Measurements from ENCODE around the gene CYP3A7. TPM values are rescaled to one million over a fixed set of nuclear protein-coding genes. Genes with fewer than 3 reads are reported as not detected.
A peak's percentile ranks its signal among the peaks of the same experiment; 100 is the strongest.

CYP3A7 gene
- polyA plus RNA-seq, 3 donors, result not detected

DNA sequence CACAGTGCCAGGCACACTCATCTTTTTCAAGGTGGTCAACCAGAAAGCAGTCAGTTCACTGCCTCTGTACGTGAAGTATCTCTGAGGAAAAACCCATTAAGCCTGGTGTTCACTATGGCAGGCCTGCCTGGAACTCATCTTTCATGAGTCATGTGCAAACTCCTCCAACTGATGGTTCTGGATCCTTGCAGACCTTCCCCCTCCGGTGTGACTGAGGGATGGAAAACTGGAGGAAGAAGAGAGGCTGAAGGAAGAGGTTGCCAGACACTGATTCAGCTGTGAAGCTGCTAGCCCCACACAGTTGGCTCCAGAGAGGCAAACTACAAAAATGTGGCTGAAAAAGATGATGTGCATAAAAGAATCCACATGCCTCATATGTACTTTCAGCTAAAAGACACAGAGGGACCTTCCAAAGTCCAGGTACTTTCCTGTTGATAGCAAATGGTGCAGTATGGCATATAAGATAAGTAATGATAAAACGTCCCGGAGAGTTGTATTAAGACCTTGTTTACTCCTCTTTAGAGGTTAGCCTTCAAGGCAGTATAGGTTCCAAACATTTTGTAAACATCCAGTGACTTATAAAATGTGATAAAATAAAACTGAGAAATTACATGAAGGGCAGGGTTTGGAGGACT, 57.9 kb downstream of the CYP3A7 start:
- no peak overlapping the region for H3K27ac Mint-ChIP-seq
- no peak for DNase-seq
- Histone ChIP-seq H3K4me2 (replicated peaks; ENCODE audit: extremely low read depth, low read length, poor library complexity, severe bottlenecking) (no peak overlapping the region), H3K9me3 (replicated peaks in 1 of 2; ENCODE audit: control insufficient read depth in 1 of 2, insufficient read depth in 1 of 2, low read length in 2 of 2) (peaks cover 0 to 3% of the 10 kb centered on the region in 2 donors), H3K79me2 (ENCODE audit: insufficient read depth, low read length) (no peaks in the 10 kb centered on the region), H2AFZ (ENCODE audit: insufficient read depth, low read depth, low read length, poor library complexity, severe bottlenecking) (no peak overlapping the region), H3K36me3 (replicated peaks in 1 of 2; ENCODE audit: control insufficient read depth in 1 of 2, insufficient read depth in 2 of 2, low read length in 2 of 2) (no peaks in the 10 kb centered on the region), H3K9ac (ENCODE audit: insufficient read depth, low read length, poor library complexity, severe bottlenecking) (no peak overlapping the region), H3K4me3 (replicated peaks in 1 of 3; ENCODE audit: low read depth in 2 of 3, low read length in 3 of 3) (no peak overlapping the region), H3K27ac (ENCODE audit: low read depth in 1 of 2, low read length in 2 of 2) (no peak overlapping the region), H4K20me1 (ENCODE audit: insufficient read depth, low read length) (no peaks in the 10 kb centered on the region), H3K4me1 (ENCODE audit: control insufficient read depth in 1 of 2, insufficient read depth in 2 of 2, low read length in 2 of 2) (peaks cover 6% of the 10 kb centered on the region in 2 donors), H3K27me3 (ENCODE audit: control insufficient read depth in 2 of 2, insufficient read depth in 2 of 2, low read length in 2 of 2) (no peaks in the 10 kb centered on the region)
- peaks cover 15% of the 10 kb centered on the region for H3K4me1 Mint-ChIP-seq
- TF ChIP-seq, protein P1, sequence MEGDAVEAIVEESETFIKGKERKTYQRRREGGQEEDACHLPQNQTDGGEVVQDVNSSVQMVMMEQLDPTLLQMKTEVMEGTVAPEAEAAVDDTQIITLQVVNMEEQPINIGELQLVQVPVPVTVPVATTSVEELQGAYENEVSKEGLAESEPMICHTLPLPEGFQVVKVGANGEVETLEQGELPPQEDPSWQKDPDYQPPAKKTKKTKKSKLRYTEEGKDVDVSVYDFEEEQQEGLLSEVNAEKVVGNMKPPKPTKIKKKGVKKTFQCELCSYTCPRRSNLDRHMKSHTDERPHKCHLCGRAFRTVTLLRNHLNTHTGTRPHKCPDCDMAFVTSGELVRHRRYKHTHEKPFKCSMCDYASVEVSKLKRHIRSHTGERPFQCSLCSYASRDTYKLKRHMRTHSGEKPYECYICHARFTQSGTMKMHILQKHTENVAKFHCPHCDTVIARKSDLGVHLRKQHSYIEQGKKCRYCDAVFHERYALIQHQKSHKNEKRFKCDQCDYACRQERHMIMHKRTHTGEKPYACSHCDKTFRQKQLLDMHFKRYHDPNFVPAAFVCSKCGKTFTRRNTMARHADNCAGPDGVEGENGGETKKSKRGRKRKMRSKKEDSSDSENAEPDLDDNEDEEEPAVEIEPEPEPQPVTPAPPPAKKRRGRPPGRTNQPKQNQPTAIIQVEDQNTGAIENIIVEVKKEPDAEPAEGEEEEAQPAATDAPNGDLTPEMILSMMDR (IDR thresholded peaks at IDR 0.05), result no peak
- H3K4me3 Mint-ChIP-seq, result no peak overlapping the region
- H3K27me3 Mint-ChIP-seq (ENCODE audit: low read depth in 3 of 3), result peaks cover 0 to 4% (median 2%) of the 10 kb centered on the region in 3 donors
- H3K9me3 Mint-ChIP-seq, result peaks cover 0 to 8% (median 2%) of the 10 kb centered on the region in 7 donors
- 100% methylated on average over 1 of the region's 4 CpGs for WGBS (ENCODE audit: insufficient coverage)
- no peaks in the 10 kb centered on the region for H3K36me3 Mint-ChIP-seq
- intact Hi-C loops (cut with micrococcal nuclease), result no loop called here

DNA sequence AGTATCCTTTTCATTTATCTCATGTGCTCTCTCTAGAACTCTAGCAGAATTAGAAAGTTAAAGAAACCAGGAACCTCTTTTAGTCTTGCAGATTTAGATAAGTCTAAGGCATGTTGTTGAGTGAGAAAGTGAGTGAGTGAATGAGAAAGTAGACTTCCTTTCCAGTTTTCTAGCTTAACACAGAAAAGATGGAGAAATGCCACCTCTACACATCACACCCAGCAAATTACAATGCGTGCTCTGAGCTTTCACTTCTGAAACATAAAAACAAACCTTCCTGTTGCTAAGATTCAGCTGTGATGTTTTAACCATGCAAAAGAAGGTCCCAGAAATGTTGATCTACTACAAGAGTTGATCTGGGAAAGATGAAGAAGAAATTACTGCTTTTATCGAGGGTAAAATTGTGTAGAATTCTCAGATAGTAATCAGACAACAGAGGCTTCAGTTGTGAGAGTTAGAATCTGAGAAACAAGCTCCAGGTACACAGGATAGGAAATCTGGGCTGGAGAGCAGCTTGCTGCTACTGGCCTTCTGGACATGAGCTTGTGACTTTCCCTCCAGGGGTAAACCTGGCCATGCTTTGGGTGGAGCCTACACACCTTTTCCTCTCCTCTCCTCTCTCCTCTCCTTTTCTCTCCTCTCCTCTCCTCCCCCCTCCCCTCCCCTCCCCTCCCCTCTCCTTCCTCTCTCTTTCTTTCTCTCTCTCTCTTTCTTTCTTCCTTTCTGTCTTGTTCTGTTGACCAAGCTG, 59.8 kb downstream of the CYP3A7 start:
- Mint-ChIP-seq H3K27ac (peak overlapping the region in 2 of 7 donors; percentile 28 to 52), H3K4me1 (peaks cover 20% of the 10 kb centered on the region)
- intact Hi-C loops (cut with micrococcal nuclease), result no loop called here

More for the DNA sequence above, 59.8 kb downstream of the CYP3A7 start:
- Histone ChIP-seq H2AFZ (ENCODE audit: insufficient read depth, low read depth, low read length, poor library complexity, severe bottlenecking) (no peak overlapping the region), H3K4me3 (replicated peaks in 1 of 3; ENCODE audit: low read depth in 2 of 3, low read length in 3 of 3) (no peak overlapping the region), H3K79me2 (ENCODE audit: insufficient read depth, low read length) (no peaks in the 10 kb centered on the region), H3K4me1 (ENCODE audit: control insufficient read depth in 1 of 2, insufficient read depth in 2 of 2, low read length in 2 of 2) (peaks cover 6 to 8% of the 10 kb centered on the region in 2 donors), H3K9ac (ENCODE audit: insufficient read depth, low read length, poor library complexity, severe bottlenecking) (no peak overlapping the region), H3K4me2 (replicated peaks; ENCODE audit: extremely low read depth, low read length, poor library complexity, severe bottlenecking) (no peak overlapping the region), H3K27me3 (ENCODE audit: control insufficient read depth in 2 of 2, insufficient read depth in 2 of 2, low read length in 2 of 2) (no peaks in the 10 kb centered on the region), H4K20me1 (ENCODE audit: insufficient read depth, low read length) (no peaks in the 10 kb centered on the region), H3K9me3 (replicated peaks in 1 of 2; ENCODE audit: control insufficient read depth in 1 of 2, insufficient read depth in 1 of 2, low read length in 2 of 2) (no peaks in the 10 kb centered on the region), H3K27ac (ENCODE audit: low read depth in 1 of 2, low read length in 2 of 2) (no peak overlapping the region), H3K36me3 (replicated peaks in 1 of 2; ENCODE audit: control insufficient read depth in 1 of 2, insufficient read depth in 2 of 2, low read length in 2 of 2) (no peaks in the 10 kb centered on the region)
- H3K9me3 Mint-ChIP-seq, result peaks cover 0 to 2% (median 0%) of the 10 kb centered on the region in 7 donors
- TF ChIP-seq, protein P1 (IDR thresholded peaks at IDR 0.05), result no peak
- H3K36me3 Mint-ChIP-seq, result no peaks in the 10 kb centered on the region
- no peak overlapping the region for H3K4me3 Mint-ChIP-seq
- DNase-seq, result no peak
- H3K27me3 Mint-ChIP-seq (ENCODE audit: low read depth in 3 of 3), result peaks cover 0 to 3% (median 2%) of the 10 kb centered on the region in 3 donors
- WGBS (ENCODE audit: insufficient coverage), result no CpG with 5 or more reads among the region's 2 CpGs

All from CD14-positive monocyte (primary cell).